ENCODE data around the gene CHRNA9. TPM values are rescaled to one million over a fixed set of nuclear protein-coding genes. Genes with fewer than 3 reads are reported as not detected.

The CHRNA9 gene
- total and polyA plus RNA-seq, 2 of the 13 experiments (the other 11 are each of a cell fraction or from before 2014, with no cell fraction given): not detected

DNA sequence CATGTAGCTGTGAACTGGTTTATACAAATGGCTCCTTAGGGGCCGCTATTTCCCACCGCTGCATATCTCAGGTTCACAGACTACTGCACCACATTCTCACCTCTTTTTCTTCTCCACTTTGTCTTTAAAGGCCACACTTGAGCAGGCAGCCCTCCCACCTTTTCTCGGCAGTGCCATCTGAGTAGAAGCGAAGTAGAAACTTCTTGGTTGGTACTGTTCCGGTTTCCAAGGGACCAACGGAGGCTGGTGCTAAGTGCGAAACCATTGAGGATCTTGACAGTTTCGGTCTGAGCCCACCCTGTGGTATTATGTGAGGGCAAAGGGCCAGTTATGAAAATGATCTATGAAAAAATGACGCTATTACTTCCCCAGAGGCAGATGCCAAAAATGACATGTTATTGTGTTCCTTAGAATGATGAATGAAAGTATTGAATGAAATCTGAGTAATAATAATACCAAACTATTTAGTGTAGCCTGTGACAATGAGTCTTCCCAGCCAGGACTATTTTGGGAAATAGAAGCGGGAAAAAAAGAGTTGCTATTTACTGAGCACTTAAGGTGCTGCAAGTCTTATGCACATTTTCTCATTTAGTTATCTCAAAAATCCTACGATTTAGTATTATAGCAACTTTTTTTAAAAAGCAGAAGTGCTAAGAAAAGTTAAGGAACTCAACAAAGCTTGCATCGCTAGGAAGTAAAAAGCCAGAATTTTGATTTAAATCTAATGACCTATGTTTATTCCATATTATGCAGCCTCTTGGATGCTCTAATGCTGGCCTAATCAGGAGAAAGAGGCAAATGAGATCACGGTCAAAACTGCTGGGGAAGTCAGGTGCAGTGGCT, 29.6 kb upstream of the CHRNA9 start (continued):
- TF ChIP-seq, protein P1, sequence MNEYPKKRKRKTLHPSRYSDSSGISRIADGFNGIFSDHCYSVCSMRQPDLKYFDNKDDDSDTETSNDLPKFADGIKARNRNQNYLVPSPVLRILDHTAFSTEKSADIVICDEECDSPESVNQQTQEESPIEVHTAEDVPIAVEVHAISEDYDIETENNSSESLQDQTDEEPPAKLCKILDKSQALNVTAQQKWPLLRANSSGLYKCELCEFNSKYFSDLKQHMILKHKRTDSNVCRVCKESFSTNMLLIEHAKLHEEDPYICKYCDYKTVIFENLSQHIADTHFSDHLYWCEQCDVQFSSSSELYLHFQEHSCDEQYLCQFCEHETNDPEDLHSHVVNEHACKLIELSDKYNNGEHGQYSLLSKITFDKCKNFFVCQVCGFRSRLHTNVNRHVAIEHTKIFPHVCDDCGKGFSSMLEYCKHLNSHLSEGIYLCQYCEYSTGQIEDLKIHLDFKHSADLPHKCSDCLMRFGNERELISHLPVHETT (CRISPR knock-in tag; conservative IDR thresholded peaks at IDR 0.05): no peak
- TF ChIP-seq SP140L (CRISPR knock-in tag; IDR thresholded peaks at IDR 0.05; ENCODE audit: borderline replicate concordance) (no peak), ZNF7 (CRISPR knock-in tag; IDR thresholded peaks at IDR 0.05) (no peak), ELF3 (CRISPR knock-in tag; IDR thresholded peaks at IDR 0.05) (no peak)

- ATAC-seq (no peak), FAIRE-seq (no peak), DNase-seq (ENCODE audit: low spot score) (no peak)
- CTCF ChIA-PET (ENCODE audit: low intra/inter-chr PET ratio, low total read pairs): no interaction called here
- Histone ChIP-seq H3K9me3 (ENCODE audit: low read length) (no peaks in the 10 kb centered on the region), H3K4me3 (replicated peaks in 1 of 3; ENCODE audit: insufficient read depth in 1 of 3, low read depth in 2 of 3, low read length in 3 of 3) (no peak overlapping the region), H4K20me1 (ENCODE audit: insufficient read depth, low read length) (no peaks in the 10 kb centered on the region), H3K27ac (ENCODE audit: extremely low read length, insufficient read depth, low read length) (no peak overlapping the region), H3K4me2 (ENCODE audit: low read depth, low read length) (no peak overlapping the region), H3K9ac (ENCODE audit: insufficient read depth, low read depth, low read length) (no peak overlapping the region), H3K4me1 (ENCODE audit: insufficient read depth, low read length) (peaks cover 5% of the 10 kb centered on the region; the same call in 1 of the 2 replicates), H3K27me3 (ENCODE audit: control insufficient read depth in 1 of 2, insufficient read depth in 2 of 2, low read length in 2 of 2) (no peaks in the 10 kb centered on the region), H2AFZ (ENCODE audit: low read length) (no peak overlapping the region), H3K36me3 (replicated peaks in 1 of 2; ENCODE audit: control insufficient read depth in 1 of 2, insufficient read depth in 2 of 2, low read length in 2 of 2) (no peaks in the 10 kb centered on the region), H3K79me2 (ENCODE audit: insufficient read depth, low read length) (no peaks in the 10 kb centered on the region)
- BruUV-seq (replicated peaks): no TSS peak
- intact Hi-C loops (cut with micrococcal nuclease; ENCODE audit: unreplicated experiment) (no loop called here), in situ Hi-C loops (cut with HindIII; ENCODE audit: extremely low pct_ligation_motif_present, low pct_unique_long_range_greater_than_20kb) (loop anchor here (5.0 kb wide), 1 partner anchor 154 kb away; no protein-coding TSS in a partner anchor)
- POLR2A ChIA-PET: no interaction called here
- WGBS (ENCODE audit: low lambda C conversion rate): 0% methylated on average over 3 of the region's 3 CpGs
- no peak for TF ChIP-seq ZBTB46 (CRISPR knock-in tag; IDR thresholded peaks at IDR 0.05; ENCODE audit: borderline replicate concordance)
- no peak for TF ChIP-seq RFXAP (CRISPR knock-in tag; IDR thresholded peaks at IDR 0.05; ENCODE audit: borderline replicate concordance)
- no peak for TF ChIP-seq KDM3A (CRISPR knock-in tag; IDR thresholded peaks at IDR 0.05; ENCODE audit: low read depth)
- no peak for TF ChIP-seq TFE3 (CRISPR knock-in tag; IDR thresholded peaks at IDR 0.05)
- no peak for TF ChIP-seq ZFP82 (CRISPR knock-in tag; IDR thresholded peaks at IDR 0.05; ENCODE audit: borderline replicate concordance)
- TF ChIP-seq ZNF180 (CRISPR knock-in tag; IDR thresholded peaks at IDR 0.05; ENCODE audit: borderline replicate concordance, low read depth): no peak
- no peak for TF ChIP-seq ZNF839 (CRISPR knock-in tag; IDR thresholded peaks at IDR 0.05; ENCODE audit: borderline replicate concordance)
- TF ChIP-seq ZNF232 (CRISPR knock-in tag; IDR thresholded peaks at IDR 0.05; ENCODE audit: borderline replicate concordance): no peak
- TF ChIP-seq GRHL1 (CRISPR knock-in tag; conservative IDR thresholded peaks at IDR 0.05): no peak
- no peak for TF ChIP-seq NKX3-1 (CRISPR knock-in tag; IDR thresholded peaks at IDR 0.05)
- TF ChIP-seq U2AF2 (IDR thresholded peaks at IDR 0.05; ENCODE audit: low read depth, low read length): no peak
- no peak for TF ChIP-seq ZNF138 (CRISPR knock-in tag; IDR thresholded peaks at IDR 0.05; ENCODE audit: low read depth)
- no peak for TF ChIP-seq DMAP1 (CRISPR knock-in tag; IDR thresholded peaks at IDR 0.05)
- TF ChIP-seq NCOA5 (CRISPR knock-in tag; IDR thresholded peaks at IDR 0.05): no peak
These were observed 28.9 kb upstream of the CHRNA9 start for GRCh38 chr4:40306226-40306625.
